Colonic mucosa (tissue), 4 donors: ENCODE measurements around the gene SPTLC2. TPM values are rescaled to one million over a fixed set of nuclear protein-coding genes. Genes with fewer than 3 reads are reported as not detected.

Experiments used
- DNase-seq: peaks from one replicate; pipeline ENCODE4 v3.0.0-alpha.2; 2020
- H3K27ac ChIP-seq: fragments of 200-600 bp; one replicate; pipeline ENCODE4 v1.8.0; 2021
- H3K27me3 ChIP-seq: fragments of 200-600 bp; one replicate; pipeline ENCODE4 v1.8.0; 2021
- H3K36me3 ChIP-seq: fragments of 200-600 bp; one replicate; pipeline ENCODE4 v1.8.0; 2021
- H3K4me1 ChIP-seq: fragments of 200-600 bp; one replicate; pipeline ENCODE4 v1.8.0; 2021; ENCODE audit warnings: mild to moderate bottlenecking
- H3K4me3 ChIP-seq: fragments of 200-600 bp; one replicate; pipeline ENCODE4 v1.8.0; 2021
- H3K9ac ChIP-seq, 2 donors: one replicate each; pipeline ENCODE4 v1.7.0; 2013; ENCODE audit warnings: control low read depth in 2 of 2, low read depth in 2 of 2, low read length in 2 of 2
- H3K9me3 ChIP-seq: fragments of 200-600 bp; one replicate; pipeline ENCODE4 v1.8.0; 2021
- intact Hi-C: fragments of 100-400 bp; cut with DNase I; formaldehyde crosslinking; loops from one replicate; pipeline ENCODE4 v1.14.1; 2022
- total RNA-seq, 2 donors: library from RNA; stranded (reverse); fragmentation: NEBNext Ultra II Directional in 1 of 2; extraction: Animal tissue kit (Norgen Biotek cat#: 25700) in 1 of 2; gene quantifications; one replicate each; pipeline ENCODE4 v1.2.1, GENCODE V29; 2021
- TF ChIP-seq, protein P1 (sequence below): fragments of 200-600 bp; IDR thresholded peaks from one replicate; pipeline ENCODE4 v1.8.0; 2022; ENCODE audit warnings: antibody characterized with exemption, mild to moderate bottlenecking
- donor health status: healthy.
- donor health status: DM: no; HTN: no; CAD: no.
- donor health status: DM: no; HTN: no; CAD: no.

The SPTLC2 gene
- total RNA-seq, 2 donors from 2014 or later, result 68.3 to 70.1 TPM

GRCh38 chr14:77489041-77489440 is 127.4 kb downstream of the SPTLC2 start:
- Histone ChIP-seq H3K27ac (no peak overlapping the region), H3K9ac (no peak overlapping the region), H3K9me3 (no peaks in the 10 kb centered on the region), H3K4me3 (no peak overlapping the region), H3K4me1 (no peaks in the 10 kb centered on the region), H3K27me3 (no peaks in the 10 kb centered on the region), H3K36me3 (no peaks in the 10 kb centered on the region)
- intact Hi-C loops, result no loop called here
- TF ChIP-seq, protein P1, sequence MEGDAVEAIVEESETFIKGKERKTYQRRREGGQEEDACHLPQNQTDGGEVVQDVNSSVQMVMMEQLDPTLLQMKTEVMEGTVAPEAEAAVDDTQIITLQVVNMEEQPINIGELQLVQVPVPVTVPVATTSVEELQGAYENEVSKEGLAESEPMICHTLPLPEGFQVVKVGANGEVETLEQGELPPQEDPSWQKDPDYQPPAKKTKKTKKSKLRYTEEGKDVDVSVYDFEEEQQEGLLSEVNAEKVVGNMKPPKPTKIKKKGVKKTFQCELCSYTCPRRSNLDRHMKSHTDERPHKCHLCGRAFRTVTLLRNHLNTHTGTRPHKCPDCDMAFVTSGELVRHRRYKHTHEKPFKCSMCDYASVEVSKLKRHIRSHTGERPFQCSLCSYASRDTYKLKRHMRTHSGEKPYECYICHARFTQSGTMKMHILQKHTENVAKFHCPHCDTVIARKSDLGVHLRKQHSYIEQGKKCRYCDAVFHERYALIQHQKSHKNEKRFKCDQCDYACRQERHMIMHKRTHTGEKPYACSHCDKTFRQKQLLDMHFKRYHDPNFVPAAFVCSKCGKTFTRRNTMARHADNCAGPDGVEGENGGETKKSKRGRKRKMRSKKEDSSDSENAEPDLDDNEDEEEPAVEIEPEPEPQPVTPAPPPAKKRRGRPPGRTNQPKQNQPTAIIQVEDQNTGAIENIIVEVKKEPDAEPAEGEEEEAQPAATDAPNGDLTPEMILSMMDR, result no peak
- no peak for DNase-seq

- H3K27me3 ChIP-seq, result no peaks in the 10 kb centered on the region
- H3K4me3 ChIP-seq, result no peak overlapping the region
- intact Hi-C loops, result no loop called here
- no peaks in the 10 kb centered on the region for H3K4me1 ChIP-seq
- H3K9ac ChIP-seq, result no peak overlapping the region
- H3K27ac ChIP-seq, result no peak overlapping the region
- TF ChIP-seq, protein P1, result no peak
- H3K36me3 ChIP-seq, result no peaks in the 10 kb centered on the region
- no peaks in the 10 kb centered on the region for H3K9me3 ChIP-seq
- DNase-seq, result no peak
Observed at GRCh38 chr14:77488558-77488957, 127.9 kb downstream of the SPTLC2 start.

DNA sequence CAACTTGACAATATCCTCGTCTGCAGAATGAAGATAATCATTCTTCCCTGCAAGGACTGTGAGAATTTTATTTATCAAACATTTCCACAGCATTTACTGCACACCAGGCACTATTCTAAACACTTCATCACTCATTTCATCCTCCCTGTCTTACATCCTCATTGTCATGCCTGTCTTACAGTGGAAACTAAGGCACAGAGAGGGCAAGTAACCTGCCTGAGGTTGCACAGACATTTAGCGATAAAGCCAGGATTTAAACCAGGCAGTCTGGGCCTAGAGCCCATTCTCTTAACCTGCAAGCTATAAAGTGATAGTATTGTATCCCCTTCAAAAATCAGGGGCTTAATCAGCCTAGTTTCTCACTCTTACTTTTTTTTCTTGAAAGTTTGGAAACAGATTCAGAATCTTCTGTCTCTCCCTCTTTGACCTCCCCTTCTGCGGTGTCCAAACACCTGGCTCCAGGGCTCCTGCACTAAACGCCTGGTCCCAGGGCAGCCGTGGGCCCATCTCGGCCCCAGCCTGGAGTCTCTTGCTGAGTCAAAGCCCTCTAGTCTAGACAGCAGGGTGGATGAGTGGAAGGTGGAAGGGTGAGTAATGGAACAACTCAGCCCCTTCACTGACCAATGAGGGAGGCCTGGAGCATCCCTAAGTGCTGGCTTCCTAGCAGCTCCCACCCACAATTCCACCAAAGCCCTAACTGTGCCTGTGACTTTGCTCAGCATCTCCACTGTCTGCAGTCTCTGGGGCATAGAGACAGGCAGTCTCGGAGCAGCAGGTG is 130.3 kb downstream of the SPTLC2 start:
- Histone ChIP-seq H3K27me3 (no peaks in the 10 kb centered on the region), H3K9ac (no peak overlapping the region), H3K4me3 (no peak overlapping the region), H3K36me3 (no peaks in the 10 kb centered on the region), H3K9me3 (no peaks in the 10 kb centered on the region), H3K27ac (no peak overlapping the region), H3K4me1 (no peaks in the 10 kb centered on the region)
- intact Hi-C loops, result no loop called here
- TF ChIP-seq, protein P1, result no peak
- no peak for DNase-seq

DNA sequence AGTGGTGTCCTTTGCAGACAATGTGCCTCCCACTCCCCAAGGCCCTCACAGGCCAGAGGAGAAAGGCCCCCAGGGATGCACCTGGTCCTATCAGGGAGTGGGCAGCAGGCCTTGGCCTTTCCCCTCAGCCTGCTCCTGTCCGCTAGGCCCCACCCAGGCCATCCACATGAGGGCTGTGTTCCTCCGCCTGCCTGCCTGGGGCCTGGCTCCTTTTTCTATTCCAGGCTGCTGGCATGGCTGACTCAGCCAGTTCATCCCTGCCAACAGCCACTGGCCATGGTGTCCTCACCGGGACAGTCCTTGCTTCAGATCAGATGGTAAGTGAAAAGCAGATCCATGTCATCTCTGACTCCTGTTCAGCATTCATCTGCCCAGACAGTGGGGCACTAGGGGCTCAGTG is 131.2 kb downstream of the SPTLC2 start:
- H3K4me3 ChIP-seq, result no peak overlapping the region
- TF ChIP-seq, protein P1, result no peak

DNA sequence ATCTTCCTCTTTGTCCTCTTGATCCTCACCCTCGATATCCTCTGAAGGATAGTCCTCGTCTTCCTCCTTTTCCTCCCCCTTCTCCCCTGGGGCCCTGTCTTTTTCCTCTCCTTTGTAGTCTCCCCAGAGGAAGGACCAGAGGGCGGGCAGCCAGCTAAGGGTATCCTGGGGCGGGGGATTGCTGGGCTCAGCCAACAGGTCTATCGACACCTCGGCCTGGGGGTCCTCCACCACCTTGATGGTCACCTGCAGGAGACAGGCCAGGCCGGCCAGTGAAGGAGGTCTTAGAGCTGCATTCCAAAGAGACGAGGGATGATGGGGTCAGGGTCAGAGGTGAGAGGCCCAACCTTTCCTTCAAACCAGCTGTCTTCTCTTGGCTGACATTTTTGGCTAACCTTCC is 134.0 kb downstream of the SPTLC2 start:
- TF ChIP-seq, protein P1, result no peak
- no peak overlapping the region for H3K9ac ChIP-seq
- no peaks in the 10 kb centered on the region for H3K4me1 ChIP-seq
- no peaks in the 10 kb centered on the region for H3K36me3 ChIP-seq
- intact Hi-C loops, result no loop called here
- no peak for DNase-seq
- no peaks in the 10 kb centered on the region for H3K9me3 ChIP-seq
- no peak overlapping the region for H3K27ac ChIP-seq
- no peaks in the 10 kb centered on the region for H3K27me3 ChIP-seq
- H3K4me3 ChIP-seq, result no peak overlapping the region

More for the DNA sequence above, 131.2 kb downstream of the SPTLC2 start:
- no peak overlapping the region for H3K27ac ChIP-seq
- no peaks in the 10 kb centered on the region for H3K9me3 ChIP-seq
- no peaks in the 10 kb centered on the region for H3K4me1 ChIP-seq
- no peak for DNase-seq
- no peaks in the 10 kb centered on the region for H3K27me3 ChIP-seq
- no peak overlapping the region for H3K9ac ChIP-seq
- no peaks in the 10 kb centered on the region for H3K36me3 ChIP-seq
- intact Hi-C loops, result no loop called here
